ENCODE results near the gene TRNT1. TPM values are rescaled to one million over a fixed set of nuclear protein-coding genes. Genes with fewer than 3 reads are reported as not detected.

TRNT1 gene
- total and polyA plus RNA-seq, 4 donors = 8.6 to 30.0 (median 21.7) TPM

- H3K27me3 ChIP-seq (ENCODE audit: control insufficient read depth in 1 of 2, insufficient read depth in 2 of 2, low read length in 1 of 2) = no peaks in the 10 kb centered on the region
- intact Hi-C loops (cut with DNase I) = no loop called here
- WGBS, 2 donors = 62 to 63% methylated on average over 7 of the region's 7 CpGs
- H3K36me3 ChIP-seq (ENCODE audit: control insufficient read depth in 1 of 2, insufficient read depth in 2 of 2, low read length in 1 of 2) = no peaks in the 10 kb centered on the region
- no peak for DNase-seq
- ATAC-seq (ENCODE audit: low FRiP score) = no peak
- no peaks in the 10 kb centered on the region for H3K9me3 ChIP-seq (ENCODE audit: control insufficient read depth, low read length)
- H3K27ac ChIP-seq (ENCODE audit: low read depth in 1 of 2, low read length in 2 of 2) = no peak overlapping the region
- no peak overlapping the region for H3K4me3 ChIP-seq (ENCODE audit: low read length in 2 of 2)
- peaks cover 0 to 1% of the 10 kb centered on the region in 2 donors for H3K4me1 ChIP-seq (ENCODE audit: control insufficient read depth in 1 of 2, insufficient read depth in 2 of 2, low read length in 2 of 2)
These were observed 38.8 kb upstream of the TRNT1 start for GRCh38 chr3:3087716-3088465.

- no peak for DNase-seq
These were observed 37.7 kb upstream of the TRNT1 start for GRCh38 chr3:3089017-3089416.

GRCh38 chr3:3097958-3098357 lies 28.8 kb upstream of the TRNT1 start:
- Histone ChIP-seq H3K9me3 (ENCODE audit: control insufficient read depth, low read length) (no peaks in the 10 kb centered on the region), H3K4me3 (ENCODE audit: low read length in 2 of 2) (no peak overlapping the region), H3K36me3 (ENCODE audit: control insufficient read depth in 1 of 2, insufficient read depth in 2 of 2, low read length in 1 of 2) (no peaks in the 10 kb centered on the region), H3K27me3 (ENCODE audit: control insufficient read depth in 1 of 2, insufficient read depth in 2 of 2, low read length in 1 of 2) (no peaks in the 10 kb centered on the region), H3K27ac (ENCODE audit: low read depth in 1 of 2, low read length in 2 of 2) (no peak overlapping the region), H3K4me1 (ENCODE audit: control insufficient read depth in 1 of 2, insufficient read depth in 2 of 2, low read length in 2 of 2) (no peaks in the 10 kb centered on the region)
- ATAC-seq (ENCODE audit: low FRiP score) = no peak
- no peak for DNase-seq
- 66 to 73% methylated on average over 4 of the region's 4 CpGs for WGBS, 2 donors
- intact Hi-C loops (cut with DNase I) = no loop called here

More at GRCh38 chr3:3089017-3089416, 37.7 kb upstream of the TRNT1 start:
- peaks cover 0 to 1% of the 10 kb centered on the region in 2 donors for H3K4me1 ChIP-seq (ENCODE audit: control insufficient read depth in 1 of 2, insufficient read depth in 2 of 2, low read length in 2 of 2)
- H3K9me3 ChIP-seq (ENCODE audit: control insufficient read depth, low read length) = no peaks in the 10 kb centered on the region
- ATAC-seq (ENCODE audit: low FRiP score) = no peak
- H3K4me3 ChIP-seq (ENCODE audit: low read length in 2 of 2) = no peak overlapping the region
- intact Hi-C loops (cut with DNase I) = no loop called here
- WGBS, 2 donors = 61% methylated on average over 4 of the region's 4 CpGs
- no peaks in the 10 kb centered on the region for H3K27me3 ChIP-seq (ENCODE audit: control insufficient read depth in 1 of 2, insufficient read depth in 2 of 2, low read length in 1 of 2)
- no peaks in the 10 kb centered on the region for H3K36me3 ChIP-seq (ENCODE audit: control insufficient read depth in 1 of 2, insufficient read depth in 2 of 2, low read length in 1 of 2)
- H3K27ac ChIP-seq (ENCODE audit: low read depth in 1 of 2, low read length in 2 of 2) = no peak overlapping the region

GRCh38 chr3:3101660-3102458 lies 24.9 kb upstream of the TRNT1 start:
- WGBS, 2 donors = 80 to 85% methylated on average over 6 of the region's 6 CpGs
- no peak for ATAC-seq (ENCODE audit: low FRiP score)
- H3K9me3 ChIP-seq (ENCODE audit: control insufficient read depth, low read length) = no peaks in the 10 kb centered on the region
- no peaks in the 10 kb centered on the region for H3K36me3 ChIP-seq (ENCODE audit: control insufficient read depth in 1 of 2, insufficient read depth in 2 of 2, low read length in 1 of 2)
- no peak overlapping the region for H3K27ac ChIP-seq (ENCODE audit: low read depth in 1 of 2, low read length in 2 of 2)
- no peak for DNase-seq
- no peaks in the 10 kb centered on the region for H3K4me1 ChIP-seq (ENCODE audit: control insufficient read depth in 1 of 2, insufficient read depth in 2 of 2, low read length in 2 of 2)
- H3K27me3 ChIP-seq (ENCODE audit: control insufficient read depth in 1 of 2, insufficient read depth in 2 of 2, low read length in 1 of 2) = no peaks in the 10 kb centered on the region
- intact Hi-C loops (cut with DNase I) = no loop called here
- no peak overlapping the region for H3K4me3 ChIP-seq (ENCODE audit: low read length in 2 of 2)

- Histone ChIP-seq H3K4me3 (ENCODE audit: low read length in 2 of 2) (no peak overlapping the region), H3K36me3 (ENCODE audit: control insufficient read depth in 1 of 2, insufficient read depth in 2 of 2, low read length in 1 of 2) (no peaks in the 10 kb centered on the region), H3K27me3 (ENCODE audit: control insufficient read depth in 1 of 2, insufficient read depth in 2 of 2, low read length in 1 of 2) (no peaks in the 10 kb centered on the region), H3K4me1 (ENCODE audit: control insufficient read depth in 1 of 2, insufficient read depth in 2 of 2, low read length in 2 of 2) (no peaks in the 10 kb centered on the region), H3K9me3 (ENCODE audit: control insufficient read depth, low read length) (no peaks in the 10 kb centered on the region), H3K27ac (ENCODE audit: low read depth in 1 of 2, low read length in 2 of 2) (no peak overlapping the region)
- WGBS, 2 donors = 89 to 90% methylated on average over 6 of the region's 6 CpGs
- intact Hi-C loops (cut with DNase I) = no loop called here
- no peak for ATAC-seq (ENCODE audit: low FRiP score)
- no peak for DNase-seq
These were observed 24.0 kb upstream of the TRNT1 start for GRCh38 chr3:3102751-3103150.

- DNase-seq (no peak), ATAC-seq (ENCODE audit: low FRiP score) (no peak)
- intact Hi-C loops (cut with DNase I) = no loop called here
- H3K9me3 ChIP-seq (ENCODE audit: control insufficient read depth, low read length) = no peaks in the 10 kb centered on the region
- no peak overlapping the region for H3K4me3 ChIP-seq (ENCODE audit: low read length in 2 of 2)
- no peaks in the 10 kb centered on the region for H3K27me3 ChIP-seq (ENCODE audit: control insufficient read depth in 1 of 2, insufficient read depth in 2 of 2, low read length in 1 of 2)
- no peak overlapping the region for H3K27ac ChIP-seq (ENCODE audit: low read depth in 1 of 2, low read length in 2 of 2)
- H3K36me3 ChIP-seq (ENCODE audit: control insufficient read depth in 1 of 2, insufficient read depth in 2 of 2, low read length in 1 of 2) = no peaks in the 10 kb centered on the region
- no peaks in the 10 kb centered on the region for H3K4me1 ChIP-seq (ENCODE audit: control insufficient read depth in 1 of 2, insufficient read depth in 2 of 2, low read length in 2 of 2)
- WGBS, 2 donors = 87 to 89% methylated on average over 3 of the region's 3 CpGs
These were observed 21.5 kb upstream of the TRNT1 start for GRCh38 chr3:3105246-3105645.

- no peaks in the 10 kb centered on the region for H3K4me1 ChIP-seq (ENCODE audit: control insufficient read depth in 1 of 2, insufficient read depth in 2 of 2, low read length in 2 of 2)
- DNase-seq = no peak
- H3K4me3 ChIP-seq (ENCODE audit: low read length in 2 of 2) = no peak overlapping the region
- H3K27me3 ChIP-seq (ENCODE audit: control insufficient read depth in 1 of 2, insufficient read depth in 2 of 2, low read length in 1 of 2) = no peaks in the 10 kb centered on the region
- ATAC-seq (ENCODE audit: low FRiP score) = no peak
- WGBS, 2 donors = 55 to 59% methylated on average over 4 of the region's 4 CpGs
- H3K9me3 ChIP-seq (ENCODE audit: control insufficient read depth, low read length) = no peaks in the 10 kb centered on the region
- intact Hi-C loops (cut with DNase I) = no loop called here
- H3K27ac ChIP-seq (ENCODE audit: low read depth in 1 of 2, low read length in 2 of 2) = no peak overlapping the region
- H3K36me3 ChIP-seq (ENCODE audit: control insufficient read depth in 1 of 2, insufficient read depth in 2 of 2, low read length in 1 of 2) = no peaks in the 10 kb centered on the region
These were observed 20.9 kb upstream of the TRNT1 start for GRCh38 chr3:3105815-3106214.

GRCh38 chr3:3107181-3107580 lies 19.6 kb upstream of the TRNT1 start:
- WGBS, 2 donors = 96 to 99% methylated on average over 3 of the region's 3 CpGs
- Histone ChIP-seq H3K9me3 (ENCODE audit: control insufficient read depth, low read length) (no peaks in the 10 kb centered on the region), H3K36me3 (ENCODE audit: control insufficient read depth in 1 of 2, insufficient read depth in 2 of 2, low read length in 1 of 2) (no peaks in the 10 kb centered on the region), H3K27me3 (ENCODE audit: control insufficient read depth in 1 of 2, insufficient read depth in 2 of 2, low read length in 1 of 2) (no peaks in the 10 kb centered on the region), H3K4me1 (ENCODE audit: control insufficient read depth in 1 of 2, insufficient read depth in 2 of 2, low read length in 2 of 2) (no peaks in the 10 kb centered on the region), H3K4me3 (ENCODE audit: low read length in 2 of 2) (no peak overlapping the region), H3K27ac (ENCODE audit: low read depth in 1 of 2, low read length in 2 of 2) (no peak overlapping the region)
- DNase-seq (no peak), ATAC-seq (ENCODE audit: low FRiP score) (no peak)
- intact Hi-C loops (cut with DNase I) = no loop called here

GRCh38 chr3:3107858-3108257 lies 18.9 kb upstream of the TRNT1 start:
- Histone ChIP-seq H3K4me3 (ENCODE audit: low read length in 2 of 2) (no peak overlapping the region), H3K4me1 (ENCODE audit: control insufficient read depth in 1 of 2, insufficient read depth in 2 of 2, low read length in 2 of 2) (no peaks in the 10 kb centered on the region), H3K27me3 (ENCODE audit: control insufficient read depth in 1 of 2, insufficient read depth in 2 of 2, low read length in 1 of 2) (no peaks in the 10 kb centered on the region), H3K9me3 (ENCODE audit: control insufficient read depth, low read length) (no peaks in the 10 kb centered on the region), H3K27ac (ENCODE audit: low read depth in 1 of 2, low read length in 2 of 2) (no peak overlapping the region), H3K36me3 (ENCODE audit: control insufficient read depth in 1 of 2, insufficient read depth in 2 of 2, low read length in 1 of 2) (no peaks in the 10 kb centered on the region)
- intact Hi-C loops (cut with DNase I) = no loop called here
- 73 to 80% methylated on average over 3 of the region's 3 CpGs for WGBS, 2 donors
- ATAC-seq (ENCODE audit: low FRiP score) = no peak
- DNase-seq = no peak
